Right lung (tissue), 5 donors: ENCODE measurements around the gene CRAT. TPM values are rescaled to one million over a fixed set of nuclear protein-coding genes. Genes with fewer than 3 reads are reported as not detected.
"Not testable (repeated sequence)": the region's sequence is repeated elsewhere in the genome, so short reads cannot be mapped to it uniquely, and the experiment has no call there.

ENCODE experiments used
- DNase-seq, 2 donors: peaks; one replicate each; pipeline ENCODE4 v3.0.0-alpha.2; 2013
- polyA plus RNA-seq, 5 donors: library from polyadenylated mRNA; unstranded; fragments of 120-200 nt; gene quantifications; one replicate each; pipeline versions ENCODE4 v1.2.1 to v1.2.3, GENCODE V29; 2013; ENCODE audit warnings: inconsistent platforms in 1 of 5, low replicate concordance in 1 of 5; ENCODE audit not compliant: insufficient read length in 5 of 5, insufficient read depth in 1 of 5

Gene CRAT
- polyA plus RNA-seq, 5 donors = 19.3 to 31.8 (median 22.0) TPM

GRCh38 chr9:129139233-129139992 lies 28.8 kb upstream of the CRAT start:
- DNase-seq = peak; percentile 84 to 89

GRCh38 chr9:129138476-129139232 lies 28.1 kb upstream of the CRAT start:
- DNase-seq = peak; percentile 38 to 57

GRCh38 chr9:129138144-129138462 lies 27.5 kb upstream of the CRAT start:
- no peak for DNase-seq

GRCh38 chr9:129137292-129138143 lies 26.9 kb upstream of the CRAT start:
- DNase-seq = no peak

GRCh38 chr9:129136446-129137035 lies 25.9 kb upstream of the CRAT start:
- DNase-seq = no peak

- no peak for DNase-seq
Measured at GRCh38 chr9:129135476-129135875, 24.9 kb upstream of the CRAT start.

GRCh38 chr9:129133082-129133481 lies 22.5 kb upstream of the CRAT start:
- no peak for DNase-seq

GRCh38 chr9:129131300-129132145 lies 20.9 kb upstream of the CRAT start:
- peak; percentile 41 to 58 for DNase-seq

- no peak for DNase-seq
Measured at GRCh38 chr9:129130791-129131190, 20.2 kb upstream of the CRAT start.

GRCh38 chr9:129130271-129130670 lies 19.7 kb upstream of the CRAT start:
- not testable (repeated sequence) for DNase-seq

- DNase-seq = no peak
Measured at GRCh38 chr9:129128689-129129088, 18.1 kb upstream of the CRAT start.

- DNase-seq = no peak
Measured at GRCh38 chr9:129126749-129127618, 16.4 kb upstream of the CRAT start.

- DNase-seq = no peak
Measured at GRCh38 chr9:129125478-129125877, 14.9 kb upstream of the CRAT start.

- DNase-seq = no peak
Measured at GRCh38 chr9:129124506-129125069, 14.0 kb upstream of the CRAT start.

GRCh38 chr9:129122976-129123375 lies 12.4 kb upstream of the CRAT start:
- not testable (repeated sequence) for DNase-seq

- DNase-seq = no peak
Measured at GRCh38 chr9:129122133-129122532, 11.5 kb upstream of the CRAT start.

- DNase-seq = peak in 1 of 2 donors; percentile 39
Measured at GRCh38 chr9:129121483-129121882, 10.9 kb upstream of the CRAT start.

- DNase-seq = no peak
Measured at GRCh38 chr9:129118799-129119198, 8.2 kb upstream of the CRAT start.

- no peak for DNase-seq
Measured at GRCh38 chr9:129113645-129114304, 3.2 kb upstream of the CRAT start.
